Testis (tissue), 3 donors: ENCODE results near the gene EIF2D. TPM values are rescaled to one million over a fixed set of nuclear protein-coding genes. Genes with fewer than 3 reads are reported as not detected.

Experiments
- DNase-seq: peaks from one replicate; pipeline ENCODE4 v3.0.0-alpha.2; 2019
- H3K27ac ChIP-seq, 2 donors: fragments of 200-600 bp; sonication (generic); one replicate each; pipeline ENCODE4 v1.5.1; 2019
- H3K27me3 ChIP-seq: fragments of 200-600 bp; sonication (generic); one replicate; pipeline ENCODE4 v1.5.1; 2019
- H3K36me3 ChIP-seq: fragments of 200-600 bp; sonication (generic); one replicate; pipeline ENCODE4 v1.5.1; 2017; ENCODE audit warnings: low read depth; ENCODE audit errors: missing control alignments
- H3K4me1 ChIP-seq: fragments of 200-600 bp; sonication (generic); one replicate; pipeline ENCODE4 v1.5.1; 2019
- H3K4me3 ChIP-seq, 2 donors: fragments of 200-600 bp; sonication (generic); one replicate each; pipeline ENCODE4 v1.5.1; 2017 to 2019
- H3K9me3 ChIP-seq: fragments of 200-600 bp; sonication (generic); one replicate; pipeline ENCODE4 v1.5.1; 2017
- POLR2A ChIP-seq: fragments of 450-650 bp; IDR thresholded peaks from one replicate; pipeline ENCODE4 v1.6.1; 2017; ENCODE audit warnings: antibody characterized with exemption, mild to moderate bottlenecking, moderate library complexity
- WGBS, 2 donors: methylation state at CpG; one replicate each; pipeline ENCODE4 v1.1.5; 2018; 5-methylcytosine and 5-hydroxymethylcytosine counted together
- intact Hi-C: fragments of 100-400 bp; cut with DNase I; formaldehyde crosslinking; loops from one replicate; pipeline ENCODE4 v1.15.1; 2023; ENCODE audit warnings: low total_unique reads
- polyA plus RNA-seq: library from polyadenylated mRNA; stranded (reverse); fragments of 350-450 nt; fragmentation: Illumina TruSeq; extraction: RNeasy Lipid Tissue Mini Kit (QIAGEN cat#74804); gene quantifications from one replicate; pipeline ENCODE4 v1.2.3, GENCODE V29; 2014; ENCODE audit warnings: low read depth, low replicate concordance; ENCODE audit not compliant: insufficient read depth
- total RNA-seq, 2 donors: library from RNA; depleted of rRNA; stranded (reverse); fragments of >200 nt; gene quantifications; one replicate each; pipeline ENCODE4 v1.2.3, GENCODE V29; 2016
- TF ChIP-seq, protein P1 (sequence below), 3 experiments: fragments of 450-650 bp in 2 of 3; fragments of 200-600 bp in 1 of 3; sonication (generic) in 1 of 3; IDR thresholded peaks; one replicate each; pipeline ENCODE4 v1.5.1; 2016 to 2019; ENCODE audit warnings: antibody characterized with exemption in 3 of 3, mild to moderate bottlenecking in 2 of 3, moderate library complexity in 1 of 3

Gene EIF2D
- total and polyA plus RNA-seq, 3 donors from 2014 or later, result 54.8 to 65.3 (median 59.4) TPM

GRCh38 chr1:206554701-206555472, 57.4 kb downstream of the EIF2D start:
- no peak overlapping the region for H3K27ac ChIP-seq
- no peaks in the 10 kb centered on the region for H3K36me3 ChIP-seq
- 38 to 67% methylated on average over 1 of the region's 1 CpG for WGBS, 2 donors
- intact Hi-C loops, result no loop called here
- TF ChIP-seq, protein P1, sequence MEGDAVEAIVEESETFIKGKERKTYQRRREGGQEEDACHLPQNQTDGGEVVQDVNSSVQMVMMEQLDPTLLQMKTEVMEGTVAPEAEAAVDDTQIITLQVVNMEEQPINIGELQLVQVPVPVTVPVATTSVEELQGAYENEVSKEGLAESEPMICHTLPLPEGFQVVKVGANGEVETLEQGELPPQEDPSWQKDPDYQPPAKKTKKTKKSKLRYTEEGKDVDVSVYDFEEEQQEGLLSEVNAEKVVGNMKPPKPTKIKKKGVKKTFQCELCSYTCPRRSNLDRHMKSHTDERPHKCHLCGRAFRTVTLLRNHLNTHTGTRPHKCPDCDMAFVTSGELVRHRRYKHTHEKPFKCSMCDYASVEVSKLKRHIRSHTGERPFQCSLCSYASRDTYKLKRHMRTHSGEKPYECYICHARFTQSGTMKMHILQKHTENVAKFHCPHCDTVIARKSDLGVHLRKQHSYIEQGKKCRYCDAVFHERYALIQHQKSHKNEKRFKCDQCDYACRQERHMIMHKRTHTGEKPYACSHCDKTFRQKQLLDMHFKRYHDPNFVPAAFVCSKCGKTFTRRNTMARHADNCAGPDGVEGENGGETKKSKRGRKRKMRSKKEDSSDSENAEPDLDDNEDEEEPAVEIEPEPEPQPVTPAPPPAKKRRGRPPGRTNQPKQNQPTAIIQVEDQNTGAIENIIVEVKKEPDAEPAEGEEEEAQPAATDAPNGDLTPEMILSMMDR (IDR thresholded peaks at IDR 0.05), result no peak
- no peak for TF ChIP-seq POLR2A
- H3K4me1 ChIP-seq, result peaks cover 27% of the 10 kb centered on the region
- no peaks in the 10 kb centered on the region for H3K27me3 ChIP-seq
- no peaks in the 10 kb centered on the region for H3K9me3 ChIP-seq
- DNase-seq, result no peak
- H3K4me3 ChIP-seq, result no peak overlapping the region

- no peaks in the 10 kb centered on the region for H3K36me3 ChIP-seq
- peaks cover 21% of the 10 kb centered on the region for H3K4me1 ChIP-seq
- no peak for TF ChIP-seq POLR2A
- TF ChIP-seq, protein P1 (IDR thresholded peaks at IDR 0.05), result no peak
- no peak overlapping the region for H3K27ac ChIP-seq
- 71 to 82% methylated on average over 3 of the region's 3 CpGs for WGBS, 2 donors
- no peak overlapping the region for H3K4me3 ChIP-seq
- no peaks in the 10 kb centered on the region for H3K27me3 ChIP-seq
- intact Hi-C loops, result no loop called here
- no peaks in the 10 kb centered on the region for H3K9me3 ChIP-seq
- DNase-seq, result peak; percentile 32
Observed at GRCh38 chr1:206554211-206554610, 58.1 kb downstream of the EIF2D start.

- no peak for TF ChIP-seq POLR2A
- TF ChIP-seq, protein P1 (IDR thresholded peaks at IDR 0.05), result no peak
- no peak for DNase-seq
- H3K4me3 ChIP-seq, result no peak overlapping the region
- H3K36me3 ChIP-seq, result no peaks in the 10 kb centered on the region
- no peaks in the 10 kb centered on the region for H3K9me3 ChIP-seq
- H3K27ac ChIP-seq, result no peak overlapping the region
- H3K4me1 ChIP-seq, result peaks cover 21% of the 10 kb centered on the region
- 93% methylated on average over 3 of the region's 3 CpGs for WGBS, 2 donors
- H3K27me3 ChIP-seq, result no peaks in the 10 kb centered on the region
- intact Hi-C loops, result no loop called here
Observed at GRCh38 chr1:206551986-206552326, 60.3 kb downstream of the EIF2D start.

GRCh38 chr1:206551296-206551985, 60.8 kb downstream of the EIF2D start:
- WGBS, 2 donors, result 90 to 96% methylated on average over 8 to 9 of the region's 9 CpGs
- no peak for TF ChIP-seq POLR2A
- TF ChIP-seq, protein P1 (IDR thresholded peaks at IDR 0.05), result no peak
- Histone ChIP-seq H3K4me3 (no peak overlapping the region), H3K27me3 (no peaks in the 10 kb centered on the region), H3K4me1 (peaks cover 16% of the 10 kb centered on the region), H3K27ac (no peak overlapping the region), H3K9me3 (no peaks in the 10 kb centered on the region), H3K36me3 (no peaks in the 10 kb centered on the region)
- no peak for DNase-seq
- intact Hi-C loops, result no loop called here
